HG03103 (cell line): ENCODE measurements around the gene TRMT2A.

Experiments used
- ATAC-seq: cut with Tn5 transposase; IDR thresholded peaks from one replicate; pipeline ENCODE4 v1.9.1; 2021; ENCODE audit warnings: low read depth; ENCODE audit not compliant: unreplicated experiment

Gene TRMT2A

DNA sequence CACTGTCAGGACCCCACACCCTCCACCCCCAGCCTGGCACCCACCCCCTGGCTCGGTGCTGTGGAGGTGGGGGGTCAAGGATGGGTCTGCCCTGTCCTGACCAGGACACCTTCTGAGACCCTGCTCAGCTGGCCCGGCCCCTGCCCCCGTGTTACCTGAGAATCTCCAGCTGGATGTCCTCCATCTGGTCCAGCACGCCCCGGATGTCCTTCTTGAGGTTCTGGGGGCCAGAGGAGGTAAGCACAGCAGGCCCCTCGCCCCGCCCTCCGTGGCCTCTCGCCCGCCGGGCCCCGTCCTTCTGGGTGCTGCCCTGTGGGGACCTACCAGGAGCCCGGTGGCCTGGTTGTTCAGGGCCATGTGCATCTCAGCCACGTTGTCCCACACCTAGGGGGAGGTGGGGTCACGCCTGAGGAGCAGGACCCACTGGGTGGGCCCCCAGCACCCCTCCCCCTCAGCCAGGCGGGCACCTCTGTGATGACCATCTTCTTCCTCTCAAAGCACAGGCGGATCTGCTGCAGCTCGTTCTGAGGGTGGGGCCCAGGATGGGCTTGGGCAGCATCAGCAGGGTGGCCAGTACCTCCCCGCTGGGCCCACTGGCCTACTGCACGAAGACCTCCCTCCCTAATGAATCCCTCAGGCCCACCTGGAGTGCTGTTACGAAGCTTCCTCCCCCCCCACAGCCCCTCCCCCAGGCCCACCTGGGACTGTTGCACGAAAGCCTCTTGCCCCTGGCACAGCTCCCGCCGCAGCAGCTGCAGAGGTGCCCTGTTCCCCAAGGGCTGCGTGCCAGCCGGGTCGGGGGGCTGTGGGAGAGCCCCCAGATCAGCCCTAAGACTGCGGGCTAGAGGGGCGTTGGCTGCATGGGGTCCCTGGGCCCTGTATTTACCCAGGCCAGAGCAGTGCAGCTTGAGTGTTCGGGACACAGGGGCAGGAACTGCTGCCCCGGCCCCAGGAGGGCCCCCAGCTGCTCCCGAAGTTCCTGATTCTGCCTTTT is 32.5 kb upstream of the TRMT2A start:
- no peak for ATAC-seq

- ATAC-seq: no peak
Measured at GRCh38 chr22:20148414-20148813, 31.4 kb upstream of the TRMT2A start.

- ATAC-seq: no peak
Measured at GRCh38 chr22:20147237-20147988, 30.4 kb upstream of the TRMT2A start.

- ATAC-seq: no peak
Measured at GRCh38 chr22:20146777-20147176, 29.8 kb upstream of the TRMT2A start.

- no peak for ATAC-seq
Measured at GRCh38 chr22:20145832-20146223, 28.8 kb upstream of the TRMT2A start.

- no peak for ATAC-seq
Measured at GRCh38 chr22:20145206-20145831, 28.3 kb upstream of the TRMT2A start.

- ATAC-seq: no peak
Measured at GRCh38 chr22:20143883-20144665, 27.0 kb upstream of the TRMT2A start.

GRCh38 chr22:20142711-20143621 is 25.9 kb upstream of the TRMT2A start:
- ATAC-seq: no peak

GRCh38 chr22:20141186-20142077 is 24.4 kb upstream of the TRMT2A start:
- ATAC-seq: no peak

DNA sequence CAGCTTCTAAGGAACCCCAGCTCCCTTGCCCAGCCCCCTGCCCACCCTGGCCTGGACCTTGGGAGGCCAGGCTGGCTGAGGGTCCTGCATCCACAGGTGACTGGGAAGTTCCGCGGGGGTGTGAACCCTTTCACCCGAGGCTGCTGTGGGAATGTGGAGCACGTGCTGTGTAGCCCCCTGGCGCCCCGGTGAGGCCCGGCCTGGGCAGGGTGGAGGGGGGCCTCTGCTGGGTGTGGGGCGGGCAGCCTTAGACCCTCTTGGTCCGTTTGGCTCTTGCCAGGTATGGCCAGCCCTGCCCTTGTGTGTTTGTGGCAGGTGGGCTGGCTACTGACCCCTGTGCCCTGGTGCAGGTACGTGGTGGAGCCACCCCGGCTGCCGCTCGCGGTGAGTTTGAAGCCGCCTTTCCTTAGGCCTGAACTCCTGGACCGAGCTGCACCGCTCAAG is 23.5 kb upstream of the TRMT2A start:
- no peak for ATAC-seq

GRCh38 chr22:20140107-20140445 is 23.1 kb upstream of the TRMT2A start:
- ATAC-seq: no peak

- no peak for ATAC-seq
Measured at GRCh38 chr22:20139391-20140106, 22.5 kb upstream of the TRMT2A start.

DNA sequence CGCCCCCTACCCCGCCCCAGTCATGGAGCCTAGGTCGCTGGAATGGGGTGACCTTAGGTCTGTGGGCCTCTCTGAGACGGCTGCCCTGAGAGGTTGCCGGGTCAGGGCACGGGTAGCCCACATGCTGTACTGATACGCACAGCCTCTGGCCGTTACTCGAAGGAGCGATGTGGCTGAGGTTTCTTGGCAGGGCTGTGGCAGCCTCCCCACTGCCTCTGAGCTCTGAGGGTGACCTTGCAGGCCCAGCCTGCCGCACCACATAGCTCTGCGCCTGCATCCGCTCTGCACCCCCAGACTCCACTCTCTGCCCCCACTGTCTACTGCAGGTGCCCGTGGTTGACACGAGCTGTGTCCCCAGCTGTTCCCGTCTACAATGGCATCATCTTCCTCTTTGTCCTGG is 21.8 kb upstream of the TRMT2A start:
- ATAC-seq: no peak

- ATAC-seq: no peak
Measured at GRCh38 chr22:20138417-20138738, 21.4 kb upstream of the TRMT2A start.

- no peak for ATAC-seq
Measured at GRCh38 chr22:20137671-20138416, 20.8 kb upstream of the TRMT2A start.

GRCh38 chr22:20137113-20137512 is 20.1 kb upstream of the TRMT2A start:
- no peak for ATAC-seq

GRCh38 chr22:20136603-20136873 is 19.5 kb upstream of the TRMT2A start:
- ATAC-seq: no peak
